Psoas muscle (tissue), 8 donors: ENCODE measurements around the gene PXT1. TPM values are rescaled to one million over a fixed set of nuclear protein-coding genes. Genes with fewer than 3 reads are reported as not detected.

Source experiments
- ATAC-seq, 4 donors: fragments of 200-7000 bp; cut with Tn5 transposase; one replicate each; pipeline ENCODE4 v1.9.1; 2020; ENCODE audit warnings: moderate library complexity in 3 of 4, mild to moderate bottlenecking in 2 of 4
- DNase-seq, 2 donors: peaks; one replicate each; pipeline ENCODE4 v3.0.0-alpha.2; 2020
- H3K27ac ChIP-seq: fragments of 200-600 bp; one replicate; pipeline ENCODE4 v1.8.0; 2022
- H3K27me3 ChIP-seq, 3 donors: fragments of 200-600 bp in 1 of 3; one replicate each; pipeline versions ENCODE4 v1.6.1 to v1.8.0; 2013 to 2022; ENCODE audit warnings: low read length in 2 of 3, mild to moderate bottlenecking in 2 of 3, moderate library complexity in 1 of 3; ENCODE audit not compliant: insufficient read depth in 3 of 3
- H3K36me3 ChIP-seq, 2 donors: fragments of 200-600 bp in 1 of 2; one replicate each; pipeline versions ENCODE4 v1.6.1 to v1.8.0; 2013 to 2022; ENCODE audit warnings: low read depth in 1 of 2, mild to moderate bottlenecking in 1 of 2, moderate library complexity in 1 of 2; ENCODE audit not compliant: insufficient read depth in 1 of 2
- H3K4me1 ChIP-seq: fragments of 200-600 bp; one replicate; pipeline ENCODE4 v1.8.0; 2022
- H3K4me3 ChIP-seq: fragments of 200-600 bp; one replicate; pipeline ENCODE4 v1.8.0; 2022; ENCODE audit warnings: mild to moderate bottlenecking
- H3K9me3 ChIP-seq: fragments of 200-600 bp; one replicate; pipeline ENCODE4 v1.8.0; 2022
- CTCF ChIP-seq: fragments of 200-600 bp; IDR thresholded peaks from one replicate; pipeline ENCODE4 v1.8.0; 2022; ENCODE audit warnings: antibody characterized with exemption
- WGBS, 3 donors: extraction: QIAGEN DNeasy Blood & Tissue Kit; methylation state at CpG; one replicate each; pipeline versions ENCODE4 v1.1.6 to v1.1.7; 2013; 5-methylcytosine and 5-hydroxymethylcytosine counted together
- intact Hi-C, 2 donors: fragments of 100-400 bp; cut with DNase I; formaldehyde crosslinking; loops; one replicate each; pipeline versions ENCODE4 v1.11.0 to v1.14.2; 2022
- polyA plus RNA-seq, 3 donors: library from polyadenylated mRNA; stranded (reverse); fragments of 200-250 nt; gene quantifications; one replicate each; pipeline ENCODE4 v1.2.3, GENCODE V29; 2013
- total RNA-seq, 4 donors: library from RNA; stranded (reverse); fragmentation: NEBNext Ultra II Directional in 2 of 4; extraction: Animal tissue kit (Norgen Biotek cat#: 25700) in 2 of 4; gene quantifications; one replicate each; pipeline versions ENCODE4 v1.2.1 to v1.2.4, GENCODE V29; 2021 to 2023
- donor health status: healthy with polysubstance abuse.
- donor health status: DM: no; HTN: no; CAD: no; lungs with moderate emphysema.
- donor health status: Bipolar disorder and iron deficiency.
- donor health status: healthy.
- donor health status: DM: yes; HTN: yes; CAD: no.
- donor health status: DM: no; HTN: no; CAD: no.
- donor health status: DM: no; HTN: no; CAD: no.
- donor health status: DM: yes; HTN: yes; CAD: no.

Gene PXT1
- total and polyA plus RNA-seq, 7 donors, result 0.03 to 0.34 (median 0.14) TPM; not detected in 1

- Histone ChIP-seq H3K27ac (no peak overlapping the region), H3K27me3 (no peaks in the 10 kb centered on the region), H3K36me3 (no peaks in the 10 kb centered on the region), H3K9me3 (no peaks in the 10 kb centered on the region), H3K4me3 (no peak overlapping the region), H3K4me1 (peaks cover 8% of the 10 kb centered on the region)
- TF ChIP-seq CTCF, result no peak
- intact Hi-C loops, result no loop called here
- ATAC-seq, result no peak
- 92 to 96% (median 93%) methylated on average over 9 of the region's 9 CpGs for WGBS, 3 donors
- no peak for DNase-seq
Observed at GRCh38 chr6:36371211-36371610, 71.4 kb downstream of the PXT1 start.

DNA sequence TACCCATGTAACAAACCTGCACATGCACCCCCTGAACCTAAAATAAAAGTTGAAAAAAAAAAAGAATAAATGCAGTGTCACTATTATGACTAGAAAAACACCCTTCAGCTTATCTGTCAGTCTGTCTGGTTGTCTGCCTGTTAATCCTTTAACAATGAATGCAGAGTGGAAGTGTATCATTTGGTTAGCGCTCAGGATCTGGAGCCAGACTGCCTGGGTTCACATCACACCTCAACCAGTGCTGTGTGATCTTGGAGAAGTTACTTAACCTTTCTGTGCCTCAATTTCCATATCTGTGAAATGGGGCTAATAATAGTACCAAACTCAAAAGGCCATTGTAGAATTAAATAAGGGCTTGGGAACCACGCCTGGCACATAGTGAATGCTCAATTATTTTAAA lies 72.0 kb downstream of the PXT1 start:
- peaks cover 8% of the 10 kb centered on the region for H3K4me1 ChIP-seq
- DNase-seq, result no peak
- H3K27ac ChIP-seq, result no peak overlapping the region
- H3K4me3 ChIP-seq, result no peak overlapping the region
- no peaks in the 10 kb centered on the region for H3K27me3 ChIP-seq
- no peaks in the 10 kb centered on the region for H3K9me3 ChIP-seq
- no peak for TF ChIP-seq CTCF
- intact Hi-C loops, result no loop called here
- 98 to 100% (median 98%) methylated on average over 2 of the region's 2 CpGs for WGBS, 3 donors
- H3K36me3 ChIP-seq, result no peaks in the 10 kb centered on the region
- ATAC-seq, result no peak

DNA sequence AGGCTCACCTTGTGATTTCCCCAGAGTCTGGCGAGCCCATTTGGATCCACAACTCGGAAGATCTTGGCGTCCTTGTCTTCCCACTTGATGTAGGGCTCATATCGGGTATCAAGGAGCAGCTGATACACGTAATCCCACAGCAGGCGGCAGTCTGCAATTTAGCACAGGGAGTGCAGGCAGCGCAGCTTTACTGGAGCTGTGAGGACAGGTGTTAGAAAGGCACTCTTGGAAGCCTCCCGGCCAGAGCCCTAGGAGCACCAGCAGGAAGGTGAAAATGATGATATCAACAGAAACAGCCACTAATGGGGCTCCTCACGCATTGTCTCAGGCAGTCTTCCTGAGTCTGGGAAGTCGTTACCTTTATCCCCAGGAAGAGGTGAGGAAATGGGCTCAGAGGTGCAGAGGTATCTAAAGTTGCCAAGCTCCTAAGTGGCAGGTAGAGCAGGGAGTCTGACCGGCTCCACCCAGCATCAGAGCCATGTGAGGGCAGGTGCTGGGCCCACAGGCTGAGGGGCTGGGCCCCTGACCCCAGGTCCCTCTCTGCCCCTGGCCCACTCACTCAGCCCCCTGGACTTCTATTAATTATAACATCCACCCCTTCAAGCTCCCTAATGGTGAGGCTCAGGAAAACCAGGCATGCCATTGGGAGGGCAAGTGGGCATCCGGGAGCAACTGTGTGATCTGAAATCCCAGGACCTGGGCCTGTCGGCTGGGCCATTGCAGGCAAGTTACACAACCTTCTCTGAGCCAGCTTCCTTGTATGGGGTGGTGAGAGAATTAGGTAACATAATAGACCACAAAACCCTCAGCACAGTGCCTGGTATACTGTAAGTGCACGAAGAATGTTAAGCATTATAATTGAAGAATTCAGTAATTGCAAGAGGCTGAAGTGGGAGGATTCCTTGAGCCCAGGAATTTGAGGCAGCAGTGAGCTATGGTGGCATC lies 73.5 kb downstream of the PXT1 start:
- ATAC-seq, result peak; percentile 81 to 98 (median 95)
- Histone ChIP-seq H3K4me3 (no peak overlapping the region), H3K27ac (peak overlapping the region; percentile 13), H3K36me3 (no peaks in the 10 kb centered on the region), H3K27me3 (no peaks in the 10 kb centered on the region), H3K4me1 (peaks cover 8% of the 10 kb centered on the region), H3K9me3 (no peaks in the 10 kb centered on the region)
- peak in 1 of 2 donors; percentile 72 for DNase-seq
- 42 to 50% (median 46%) methylated on average over 14 of the region's 14 CpGs for WGBS, 3 donors
- TF ChIP-seq CTCF, result no peak
- intact Hi-C loops, result loop anchor here (10.0 kb wide), 2 partner anchors 244 to 344 kb away; partner anchors contain the start of genes MAPK14 (in 1 of the 2) and SLC26A8 (in 1 of the 2)

- intact Hi-C loops, result loop anchor here (10.0 kb wide), 2 partner anchors 244 to 344 kb away; partner anchors contain the start of genes MAPK14 (in 1 of the 2) and SLC26A8 (in 1 of the 2)
- Histone ChIP-seq H3K27ac (peak overlapping the region; percentile 13), H3K4me3 (no peak overlapping the region), H3K4me1 (peaks cover 8% of the 10 kb centered on the region), H3K36me3 (no peaks in the 10 kb centered on the region), H3K9me3 (no peaks in the 10 kb centered on the region), H3K27me3 (no peaks in the 10 kb centered on the region)
- no peak for TF ChIP-seq CTCF
- DNase-seq (no peak), ATAC-seq (peak in 1 of 4 donors; percentile 11)
- 41 to 86% (median 50%) methylated on average over 1 of the region's 1 CpG for WGBS, 3 donors
Observed at GRCh38 chr6:36368421-36368820, 74.2 kb downstream of the PXT1 start.
